GM21423 (cell line): Measurements from ENCODE around the gene RNU1-3.
"Not testable (repeated sequence)": the region's sequence is repeated elsewhere in the genome, so short reads cannot be mapped to it uniquely, and the experiment has no call there.

Experiments used
- ATAC-seq: cut with Tn5 transposase; IDR thresholded peaks from one replicate; pipeline ENCODE4 v1.9.1; 2021; ENCODE audit warnings: mild to moderate bottlenecking, moderate library complexity; ENCODE audit not compliant: unreplicated experiment

RNU1-3 gene

GRCh38 chr1:16623337-16623736 is 43.4 kb downstream of the RNU1-3 start:
- ATAC-seq, result not testable (repeated sequence)

GRCh38 chr1:16621681-16622315 is 45.0 kb downstream of the RNU1-3 start:
- ATAC-seq, result not testable (repeated sequence)

- no peak for ATAC-seq
These were observed 45.5 kb downstream of the RNU1-3 start for GRCh38 chr1:16621300-16621658.

GRCh38 chr1:16619803-16620501 is 46.8 kb downstream of the RNU1-3 start:
- ATAC-seq, result not testable (repeated sequence)

GRCh38 chr1:16618719-16619118 is 48.0 kb downstream of the RNU1-3 start:
- no peak for ATAC-seq

GRCh38 chr1:16617778-16618580 is 48.8 kb downstream of the RNU1-3 start:
- no peak for ATAC-seq

- ATAC-seq, result no peak
These were observed 49.6 kb downstream of the RNU1-3 start for GRCh38 chr1:16617114-16617631.
